AG04449 (cell line): Measurements from ENCODE around the gene DPYSL3.
A peak's percentile ranks its signal among the peaks of the same experiment; 100 is the strongest.

Source experiments
- CTCF ChIA-PET: fragments of 350-600 bp; formaldehyde crosslinking; extraction: SDS; loops from one replicate; lab custom pipeline; 2021; ENCODE audit warnings: antibody characterized with exemption; lab: Yijun Ruan, JAX
- POLR2A ChIA-PET: fragments of 400-600, 350-600 bp; formaldehyde crosslinking; extraction: SDS; loops from one replicate; lab custom pipeline; 2020; ENCODE audit warnings: antibody characterized with exemption, inconsistent platforms; lab: Yijun Ruan, JAX
- DNase-seq: peaks from one replicate; pipeline ENCODE4 v3.0.0-alpha.2; 2010; ENCODE audit warnings: low read depth, low spot score
- H3K4me3 ChIP-seq: 2 replicates; pipeline ENCODE4 v1.5.1; 2011; ENCODE audit warnings: low read depth, mild to moderate bottlenecking, control low read depth, low read length
- CTCF ChIP-seq: IDR thresholded peaks from one replicate; pipeline ENCODE4 v1.5.1; 2011; ENCODE audit warnings: mild to moderate bottlenecking, moderate library complexity, low read length, control low read depth, inconsistent platforms; ENCODE audit not compliant: insufficient read depth; ENCODE audit errors: missing control alignments

Gene DPYSL3

GRCh38 chr5:147393874-147394672, 115.8 kb downstream of the DPYSL3 start:
- DNase-seq = no peak
- H3K4me3 ChIP-seq = no peak overlapping the region
- ChIA-PET POLR2A (no interaction called here), CTCF (interaction anchor here (0.9 to 12.0 kb wide), 10 partner anchors 9 to 184 kb away, joined by 3 to 91 read pairs (median 18); no protein-coding TSS in a partner anchor)
- peak; percentile 10 for TF ChIP-seq CTCF

GRCh38 chr5:147391781-147392180, 118.1 kb downstream of the DPYSL3 start:
- ChIA-PET POLR2A (no interaction called here), CTCF (interaction anchor here (0.6 to 12.0 kb wide), 19 partner anchors 10 to 293 kb away, joined by 3 to 91 read pairs (median 4); no protein-coding TSS in a partner anchor)
- peak; percentile 21 for DNase-seq
- no peak overlapping the region for H3K4me3 ChIP-seq
- TF ChIP-seq CTCF = peak; percentile 67

- no peak overlapping the region for H3K4me3 ChIP-seq
- ChIA-PET CTCF (interaction anchor here (0.9 to 12.0 kb wide), 15 partner anchors 9 to 292 kb away, joined by 3 to 91 read pairs (median 10); no protein-coding TSS in a partner anchor), POLR2A (no interaction called here)
- no peak for TF ChIP-seq CTCF
- DNase-seq = no peak
Measured at GRCh38 chr5:147390654-147391225, 119.1 kb downstream of the DPYSL3 start.

- POLR2A ChIA-PET = interaction anchor here (2.0 kb wide), 1 partner anchor 166 kb away, joined by 4 read pairs; no protein-coding TSS in a partner anchor
- no peak for TF ChIP-seq CTCF
- no peak overlapping the region for H3K4me3 ChIP-seq
- DNase-seq = no peak
- CTCF ChIA-PET = interaction anchor here (0.6 to 12.0 kb wide), 18 partner anchors 8 to 200 kb away, joined by 3 to 91 read pairs (median 4); no protein-coding TSS in a partner anchor
Measured at GRCh38 chr5:147388184-147389108, 121.4 kb downstream of the DPYSL3 start.

- POLR2A ChIA-PET = interaction anchor here (2.0 kb wide), 1 partner anchor 167 kb away, joined by 4 read pairs; no protein-coding TSS in a partner anchor
- TF ChIP-seq CTCF = no peak
- no peak for DNase-seq
- H3K4me3 ChIP-seq = no peak overlapping the region
- CTCF ChIA-PET = interaction anchor here (0.8 to 12.0 kb wide), 7 partner anchors 9 to 190 kb away, joined by 3 to 91 read pairs (median 9); no protein-coding TSS in a partner anchor
Measured at GRCh38 chr5:147387109-147387508, 122.8 kb downstream of the DPYSL3 start.
